Lung microvascular endothelial cell (primary cell): ENCODE results near the gene NTRK3. TPM values are rescaled to one million over a fixed set of nuclear protein-coding genes. Genes with fewer than 3 reads are reported as not detected.

Experiments used
- DNase-seq, 2 donors: peaks; one replicate each; pipeline versions ENCODE4 v3.0.0 to v3.0.0-alpha.2; 2010; ENCODE audit warnings: low read depth in 2 of 2
- total RNA-seq: library from RNA; depleted of rRNA; stranded (reverse); fragments of >200 nt; gene quantifications from 2 replicates; pipeline ENCODE4 v1.2.1, GENCODE V29; 2014

Gene NTRK3
- total RNA-seq: not detected in 2 replicates

- DNase-seq: no peak
Measured at GRCh38 chr15:88256279-88257230, at the start of gene NTRK3. NTRK3 (minus strand) TSS chr15:88256739; CDS start chr15:88256153, 586 bp downstream.

GRCh38 chr15:88303395-88303794 lies 46.9 kb upstream of the NTRK3 start:
- no peak for DNase-seq

- no peak for DNase-seq
Measured at GRCh38 chr15:88302373-88302772, 45.8 kb upstream of the NTRK3 start.

GRCh38 chr15:88301311-88301710 lies 44.8 kb upstream of the NTRK3 start:
- no peak for DNase-seq

- DNase-seq: no peak
Measured at GRCh38 chr15:88300861-88301260, 44.3 kb upstream of the NTRK3 start.

- no peak for DNase-seq
Measured at GRCh38 chr15:88300089-88300488, 43.5 kb upstream of the NTRK3 start.

GRCh38 chr15:88299497-88299896 lies 43.0 kb upstream of the NTRK3 start:
- DNase-seq: no peak

GRCh38 chr15:88288661-88289060 lies 32.1 kb upstream of the NTRK3 start:
- DNase-seq: no peak

GRCh38 chr15:88288206-88288605 lies 31.7 kb upstream of the NTRK3 start:
- DNase-seq: no peak

- DNase-seq: no peak
Measured at GRCh38 chr15:88284318-88284998, 27.9 kb upstream of the NTRK3 start.

GRCh38 chr15:88282614-88283013 lies 26.1 kb upstream of the NTRK3 start:
- no peak for DNase-seq

GRCh38 chr15:88276821-88277410 lies 20.4 kb upstream of the NTRK3 start:
- no peak for DNase-seq

GRCh38 chr15:88275804-88276203 lies 19.3 kb upstream of the NTRK3 start:
- no peak for DNase-seq

GRCh38 chr15:88274553-88275460 lies 18.3 kb upstream of the NTRK3 start:
- DNase-seq: peak; percentile 57 to 63

- DNase-seq: no peak
Measured at GRCh38 chr15:88272421-88272820, 15.9 kb upstream of the NTRK3 start.

GRCh38 chr15:88269356-88270062 lies 13.0 kb upstream of the NTRK3 start:
- no peak for DNase-seq

- no peak for DNase-seq
Measured at GRCh38 chr15:88267720-88268119, 11.2 kb upstream of the NTRK3 start.

- DNase-seq: no peak
Measured at GRCh38 chr15:88266170-88266569, 9.6 kb upstream of the NTRK3 start.

- DNase-seq: no peak
Measured at GRCh38 chr15:88264622-88265021, 8.1 kb upstream of the NTRK3 start.

- no peak for DNase-seq
Measured at GRCh38 chr15:88262064-88262463, 5.5 kb upstream of the NTRK3 start.
